Right lobe of liver (tissue), 6 donors: Measurements from ENCODE around the gene EIF4EBP3. TPM values are rescaled to one million over a fixed set of nuclear protein-coding genes. Genes with fewer than 3 reads are reported as not detected.

Source experiments
- ATAC-seq, 4 donors: fragments of 200-7000 bp; cut with Tn5 transposase; one replicate each; pipeline ENCODE4 v1.9.1; 2020; ENCODE audit warnings: mild to moderate bottlenecking in 4 of 4, moderate library complexity in 4 of 4
- DNase-seq, 3 donors: peaks; one replicate each; pipeline ENCODE4 v3.0.0-alpha.2; 2020
- H3K27ac ChIP-seq, 3 donors: fragments of 200-600 bp; one replicate each; pipeline ENCODE4 v1.8.0; 2022
- H3K27me3 ChIP-seq, 2 donors: fragments of 200-600 bp; one replicate each; pipeline ENCODE4 v1.8.0; 2022
- H3K36me3 ChIP-seq, 4 donors: fragments of 200-600 bp; sonication (generic) in 1 of 4; one replicate each; pipeline versions ENCODE4 v1.5.1 to v1.8.0; 2017 to 2022; ENCODE audit warnings: control low read depth in 1 of 4
- H3K4me1 ChIP-seq, 4 donors: fragments of 200-600 bp; sonication (generic) in 1 of 4; one replicate each; pipeline versions ENCODE4 v1.5.1 to v1.8.0; 2017 to 2022; ENCODE audit warnings: control low read depth in 1 of 4
- H3K4me3 ChIP-seq, 3 donors: fragments of 200-600 bp; one replicate each; pipeline ENCODE4 v1.8.0; 2022
- H3K9me3 ChIP-seq, 4 donors: fragments of 200-600 bp; sonication (generic) in 1 of 4; one replicate each; pipeline versions ENCODE4 v1.5.1 to v1.8.0; 2017 to 2022; ENCODE audit warnings: control low read depth in 1 of 4
- CTCF ChIP-seq, 4 donors: fragments of 200-600 bp in 3 of 4; fragments of 450-650 bp in 1 of 4; IDR thresholded peaks; one replicate each; pipeline versions ENCODE4 v1.5.1 to v1.8.0; 2016 to 2022; ENCODE audit warnings: antibody characterized with exemption in 4 of 4, mild to moderate bottlenecking in 2 of 4
- POLR2A ChIP-seq: fragments of 450-650 bp; IDR thresholded peaks from one replicate; pipeline ENCODE4 v1.6.1; 2017; ENCODE audit warnings: antibody characterized with exemption, mild to moderate bottlenecking
- WGBS: methylation state at CpG from one replicate; pipeline ENCODE4 v1.1.6; 2018; ENCODE audit warnings: low coverage, low lambda C conversion rate; ENCODE audit not compliant: insufficient coverage; ENCODE audit errors: missing lambda C conversion rate; 5-methylcytosine and 5-hydroxymethylcytosine counted together
- intact Hi-C, 2 donors: fragments of 100-400 bp; cut with DNase I; formaldehyde crosslinking; loops; one replicate each; pipeline versions ENCODE4 v1.11.2 to v1.14.1; 2022
- microRNA-seq, 2 donors: library from miRNA; unstranded; fragments of <30 nt; microRNA quantifications; one replicate each; pipeline ENCODE4, GENCODE V29; 2019 to 2020
- small RNA-seq, 2 experiments: library from RNA; depleted of rRNA; stranded (forward); fragments of <200 nt; gene quantifications; one replicate each; pipeline ENCODE3, GENCODE V24; 2016
- total RNA-seq, 6 experiments: library from RNA; depleted of rRNA in 2 of 6; stranded (reverse); fragments of >200 nt in 2 of 6; fragmentation: NEBNext Ultra II Directional in 3 of 6; extraction: Animal tissue kit (Norgen Biotek cat#: 25700) in 3 of 6; gene quantifications; one replicate each; pipeline versions ENCODE4 v1.1.0 to v1.2.4, GENCODE V29; 2016 to 2023
- donor health status: DM: no; HTN: yes; CAD: no.
- donor health status: DM: no; HTN: no; CAD: no.
- donor health status: DM: no; HTN: no; CAD: no.
- donor health status: DM: no; HTN: yes; CAD: no.
- donor health status: DM: no; HTN: yes; CAD: no.

The EIF4EBP3 gene
- total RNA-seq, 6 experiments from 2014 or later, result 10.7 to 19.5 (median 13.6) TPM

- no CpG with 5 or more reads among the region's 1 CpG for WGBS
- peaks cover 0 to 35% (median 9%) of the 10 kb centered on the region in 4 donors for H3K4me1 ChIP-seq
- intact Hi-C loops, result no loop called here
- H3K36me3 ChIP-seq, result no peaks in the 10 kb centered on the region
- peak overlapping the region; percentile 8 to 49 (median 49) for H3K4me3 ChIP-seq
- H3K9me3 ChIP-seq, result no peaks in the 10 kb centered on the region
- TF ChIP-seq CTCF (IDR thresholded peaks at IDR 0.05) (no peak), POLR2A (peak; percentile 84)
- H3K27ac ChIP-seq, result peak overlapping the region; percentile 81 to 98 (median 97)
- DNase-seq (peak in 1 of 3 donors; percentile 87), ATAC-seq (peak; percentile 87 to 93 (median 89))
- H3K27me3 ChIP-seq, result no peaks in the 10 kb centered on the region
Observed at GRCh38 chr5:140596321-140596741, 48.9 kb downstream of the EIF4EBP3 start.

- WGBS, result 69% methylated on average over 2 of the region's 2 CpGs
- DNase-seq (no peak), ATAC-seq (no peak)
- Histone ChIP-seq H3K9me3 (no peaks in the 10 kb centered on the region), H3K36me3 (no peaks in the 10 kb centered on the region), H3K27ac (no peak overlapping the region), H3K4me3 (no peak overlapping the region), H3K4me1 (peaks cover 0 to 50% (median 11%) of the 10 kb centered on the region in 4 donors), H3K27me3 (no peaks in the 10 kb centered on the region)
- intact Hi-C loops, result no loop called here
- TF ChIP-seq CTCF (IDR thresholded peaks at IDR 0.05) (no peak), POLR2A (no peak)
Observed at GRCh38 chr5:140598836-140599235, 51.4 kb downstream of the EIF4EBP3 start.

Small RNA genes lying within 50 kb of the gene (microRNA-seq; reads per million reads assigned to microRNA genes)
- 0 to 0.64 reads per million in 2 donors for gene MIR6831

Small RNA genes lying within 50 kb of the gene (small RNA-seq; reads per million reads assigned to genes)
- 0 to 0.19 reads per million in 2 experiments for gene RF00279
- 0 reads per million in 2 experiments for gene RF00443

Other genes starting within 250 kb of the EIF4EBP3 start
- 10 to 100 TPM in 5 of 6 experiments, 1 to 10 TPM in 1; 9.8 to 30.8 (median 14.7) TPM for gene PFDN1, start 244.6 kb upstream of the EIF4EBP3 start, total RNA-seq
- 1 to 10 TPM in 2 of 6 experiments, under 1 TPM in 4; 0.42 to 1.8 (median 0.78) TPM for gene HBEGF, start 201.1 kb upstream of the EIF4EBP3 start, total RNA-seq
- gene SLC4A9, start 187.5 kb upstream of the EIF4EBP3 start, total RNA-seq, result not detected
- gene ANKHD1, start 145.8 kb upstream of the EIF4EBP3 start, total RNA-seq, result 10 to 100 TPM; 45.5 to 73.2 (median 62.6) TPM
- gene SRA1, start 9.8 kb downstream of the EIF4EBP3 start, total RNA-seq, result 10 to 100 TPM; 14.4 to 35.4 (median 18.6) TPM
- 10 to 100 TPM in 5 of 6 experiments, 1 to 10 TPM in 1; 9.6 to 24.3 (median 14.3) TPM for gene APBB3, start 16.9 kb downstream of the EIF4EBP3 start, total RNA-seq
- gene SLC35A4, start 17.2 kb downstream of the EIF4EBP3 start, total RNA-seq, result 10 to 100 TPM; 28.1 to 38.5 (median 30.2) TPM
- gene CD14, start 85.5 kb downstream of the EIF4EBP3 start, total RNA-seq, result 100 to 1,000 TPM; 174 to 513 (median 244) TPM
- gene TMCO6, start 91.8 kb downstream of the EIF4EBP3 start, total RNA-seq, result 10 to 100 TPM in 5 of 6 experiments, 1 to 10 TPM in 1; 7.3 to 45.5 (median 23.6) TPM
- gene NDUFA2, start 100.0 kb downstream of the EIF4EBP3 start, total RNA-seq, result 10 to 100 TPM; 35.4 to 56.8 (median 52.4) TPM
- gene IK, start 100.2 kb downstream of the EIF4EBP3 start, total RNA-seq, result 10 to 100 TPM; 26.6 to 50.7 (median 30.3) TPM
- gene WDR55, start 117.2 kb downstream of the EIF4EBP3 start, total RNA-seq, result 10 to 100 TPM; 13.3 to 18.4 (median 15.0) TPM
- 1 to 10 TPM in 1 of 6 experiments, under 1 TPM in 5; 0.27 to 1.4 (median 0.69) TPM for gene DND1, start 125.9 kb downstream of the EIF4EBP3 start, total RNA-seq
- gene HARS1, start 143.7 kb downstream of the EIF4EBP3 start, total RNA-seq, result 10 to 100 TPM; 22.8 to 46.6 (median 37.0) TPM
- gene HARS2, start 143.8 kb downstream of the EIF4EBP3 start, total RNA-seq, result 10 to 100 TPM in 4 of 6 experiments, 1 to 10 TPM in 2; 8.5 to 13.9 (median 11.5) TPM
- gene ZMAT2, start 152.8 kb downstream of the EIF4EBP3 start, total RNA-seq, result 10 to 100 TPM; 11.6 to 26.4 (median 18.0) TPM
- gene PCDHA1, start 238.5 kb downstream of the EIF4EBP3 start, total RNA-seq, result not detected
- gene PCDHA2, start 247.2 kb downstream of the EIF4EBP3 start, total RNA-seq, result not detected